ENCODE measurements around the gene PRKAB1. TPM values are rescaled to one million over a fixed set of nuclear protein-coding genes. Genes with fewer than 3 reads are reported as not detected.

The PRKAB1 gene
- total and polyA plus RNA-seq, 9 of the 15 experiments (the other 6 are each of a cell fraction or from before 2014, with no cell fraction given) = 32.6 to 94.2 (median 63.8) TPM

GRCh38 chr12:119669744-119670472 is 2.0 kb downstream of the PRKAB1 start (continued):
- peak; percentile 51; the same call in 1 of the 2 replicates for TF ChIP-seq ARID4B (CRISPR knock-in tag; IDR thresholded peaks at IDR 0.05)
- TF ChIP-seq ZNF668 (CRISPR knock-in tag; IDR thresholded peaks at IDR 0.05) = no peak
- no peak for TF ChIP-seq BCL6 (CRISPR knock-in tag; IDR thresholded peaks at IDR 0.05)
- TF ChIP-seq ZNF324 (CRISPR knock-in tag; IDR thresholded peaks at IDR 0.05) = no peak
- TF ChIP-seq NCOA1 (IDR thresholded peaks at IDR 0.05; ENCODE audit: low read depth) = 0 out of 2 replicates have a peak, but pooled peaks have one; percentile 6
- no peak for TF ChIP-seq STAG1 (CRISPR knock-in tag; IDR thresholded peaks at IDR 0.05; ENCODE audit: borderline replicate concordance)
- TF ChIP-seq POLR2G (IDR thresholded peaks at IDR 0.05; ENCODE audit: low read depth, low read length) = peak; percentile 52; the same call in 1 of the 2 replicates
- TF ChIP-seq FOXK1 (CRISPR knock-in tag; IDR thresholded peaks at IDR 0.05; ENCODE audit: borderline replicate concordance) = no peak
- TF ChIP-seq POLR2A (conservative IDR thresholded peaks at IDR 0.05) = no peak
- TF ChIP-seq CCAR2 (IDR thresholded peaks at IDR 0.05; ENCODE audit: low read depth, low read length) = no peak
- TF ChIP-seq UBTF (IDR thresholded peaks at IDR 0.05; ENCODE audit: borderline replicate concordance in 1 of 2, low read depth in 2 of 2, low read length in 2 of 2) = no peak
- no peak for TF ChIP-seq RFX5 (IDR thresholded peaks at IDR 0.05; ENCODE audit: low read depth, low read length)
- no peak for TF ChIP-seq THAP12 (CRISPR knock-in tag; IDR thresholded peaks at IDR 0.05)
- no peak for TF ChIP-seq CREB5 (CRISPR knock-in tag; IDR thresholded peaks at IDR 0.05)
- TF ChIP-seq ZSCAN32 (CRISPR knock-in tag; IDR thresholded peaks at IDR 0.05) = no peak
- no peak for TF ChIP-seq SNAPC5 (CRISPR knock-in tag; IDR thresholded peaks at IDR 0.05)
- TF ChIP-seq DPF2 (IDR thresholded peaks at IDR 0.05) = no peak; the same call in 1 of the 2 replicates
- no peak for TF ChIP-seq BRD9 (IDR thresholded peaks at IDR 0.05; ENCODE audit: low read depth, partially characterized antibody)

Data from K562 (cell line).